Mesodermal cell (in vitro differentiated cells): ENCODE measurements around the gene FBXW10. TPM values are rescaled to one million over a fixed set of nuclear protein-coding genes. Genes with fewer than 3 reads are reported as not detected.
"Not testable (repeated sequence)": the region's sequence is repeated elsewhere in the genome, so short reads cannot be mapped to it uniquely, and the experiment has no call there.

Experiments used
- H3K27ac ChIP-seq: 2 replicates; pipeline ENCODE4 v1.7.0; 2013; ENCODE audit warnings: mild to moderate bottlenecking, low read depth, low read length, moderate library complexity; ENCODE audit not compliant: severe bottlenecking
- H3K36me3 ChIP-seq: 2 replicates; pipeline ENCODE4 v1.7.1; 2013; ENCODE audit warnings: mild to moderate bottlenecking, low read length, moderate library complexity; ENCODE audit not compliant: control insufficient read depth, insufficient read depth
- H3K4me1 ChIP-seq: one replicate; pipeline ENCODE4 v1.7.1; 2013; ENCODE audit warnings: mild to moderate bottlenecking, low read length; ENCODE audit not compliant: insufficient read depth, control insufficient read depth, poor library complexity, severe bottlenecking
- H3K4me3 ChIP-seq: 2 replicates; pipeline ENCODE4 v1.7.0; 2013; ENCODE audit warnings: low read length, control low read depth, mild to moderate bottlenecking; ENCODE audit not compliant: insufficient read depth, poor library complexity, severe bottlenecking; ENCODE audit errors: extremely low read depth
- H3K9me3 ChIP-seq: 2 replicates; pipeline ENCODE4 v1.7.1; 2013; ENCODE audit warnings: mild to moderate bottlenecking, low read length, moderate library complexity; ENCODE audit not compliant: control insufficient read depth
- WGBS, 2 experiments: methylation state at CpG; one replicate each; pipeline ENCODE4 v1.1.5; 2013; ENCODE audit warnings: missing lambda C conversion rate in 2 of 2; ENCODE audit not compliant: insufficient coverage in 2 of 2; 5-methylcytosine and 5-hydroxymethylcytosine counted together
- polyA plus RNA-seq, 2 experiments: library from polyadenylated mRNA; stranded (reverse); fragments of 50-300 nt; gene quantifications; one replicate each; pipeline ENCODE4 v1.2.3, GENCODE V29; 2013

Gene FBXW10
- polyA plus RNA-seq (2013, experiment 1 of 2): not detected
- 0.10 TPM for polyA plus RNA-seq (2013, experiment 2 of 2)

DNA sequence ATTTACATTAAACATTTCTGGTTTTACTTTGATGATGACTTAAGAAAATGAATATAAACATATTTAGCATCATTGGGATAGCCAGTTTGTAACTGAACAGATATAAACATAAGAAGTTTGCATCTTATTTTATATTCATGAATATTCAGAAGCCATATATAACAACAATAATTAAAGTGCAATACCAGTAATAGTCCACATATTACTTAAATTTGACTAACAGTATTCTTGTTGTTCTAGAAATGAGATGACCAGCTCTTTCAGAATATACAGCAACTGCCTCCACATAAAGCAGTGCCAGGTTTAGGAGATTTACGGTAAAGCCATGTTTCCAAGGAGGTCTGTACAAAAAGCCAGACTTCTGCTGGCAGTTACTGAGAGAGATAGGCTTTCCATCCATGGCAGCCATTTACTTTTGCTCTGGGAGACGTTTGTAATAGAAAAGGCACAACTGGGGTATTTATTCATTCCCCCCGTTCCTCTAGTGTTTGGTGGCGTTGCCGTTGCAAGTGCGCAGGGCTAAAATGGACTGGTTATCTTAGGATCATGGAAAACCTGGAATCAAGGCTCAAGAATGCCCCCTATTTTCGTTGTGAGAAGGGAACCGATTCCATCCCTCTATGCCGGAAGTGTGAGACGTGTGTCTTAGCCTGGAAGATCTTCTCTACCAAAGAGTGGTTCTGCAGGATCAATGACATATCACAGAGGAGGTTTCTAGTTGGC is at the start of gene FBXW10:
Gene FBXW10, plus strand, starts transcription at position 356 of the 723 bp plus-strand sequence. Its CDS starts 191 bp downstream, at position 547.
- H3K4me3 ChIP-seq, H3K36me3 ChIP-seq, H3K9me3 ChIP-seq, H3K4me1 ChIP-seq, H3K27ac ChIP-seq: not testable (repeated sequence)
- 68 to 100% methylated on average over 1 to 4 of the region's 10 CpGs for WGBS, 2 experiments

GRCh38 chr17:18695143-18695542 is 48.7 kb upstream of the FBXW10 start:
- H3K4me3 ChIP-seq, H3K36me3 ChIP-seq, H3K27ac ChIP-seq, H3K9me3 ChIP-seq, H3K4me1 ChIP-seq: not testable (repeated sequence)
- WGBS, 2 experiments: 40% methylated on average over 1 of the region's 2 CpGs; no CpG with 5 or more reads in 1 of the 2 experiments

DNA sequence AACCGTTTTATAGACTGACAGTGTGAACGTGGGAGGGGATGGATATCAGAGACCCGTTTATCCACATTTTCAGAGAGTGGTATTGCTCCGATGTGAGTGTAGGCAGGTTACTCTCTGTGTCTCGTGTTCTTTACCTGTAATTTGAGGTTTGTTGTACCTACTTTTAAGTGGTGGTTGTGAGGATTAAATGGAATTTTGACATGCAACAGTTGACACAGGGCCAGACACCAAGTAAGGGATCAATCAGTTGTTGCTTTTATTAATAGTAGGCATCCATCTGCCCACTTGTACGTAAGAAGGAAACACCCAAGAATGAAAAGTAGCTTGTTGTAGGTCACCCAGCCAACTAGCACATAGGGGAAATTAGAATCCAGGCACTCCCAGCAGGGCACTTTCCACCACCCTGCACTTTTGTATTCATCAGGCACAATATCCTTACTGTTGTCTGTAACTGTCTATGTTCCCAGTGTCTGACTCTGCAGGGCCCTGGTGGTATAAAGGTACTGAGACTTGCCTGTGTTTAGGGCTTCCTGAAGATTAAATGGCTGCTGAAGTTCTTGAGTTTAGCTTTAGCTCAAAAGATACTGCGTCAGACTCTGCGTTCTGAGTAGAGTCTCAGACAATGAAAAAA is 45.3 kb upstream of the FBXW10 start:
- not testable (repeated sequence) for H3K36me3 ChIP-seq, H3K27ac ChIP-seq, H3K4me1 ChIP-seq, H3K9me3 ChIP-seq
- peak overlapping the region; percentile 49 for H3K4me3 ChIP-seq
- 35 to 40% methylated on average over 1 to 3 of the region's 8 CpGs for WGBS, 2 experiments

- H3K27ac ChIP-seq, H3K4me1 ChIP-seq, H3K4me3 ChIP-seq, H3K9me3 ChIP-seq, H3K36me3 ChIP-seq: not testable (repeated sequence)
- WGBS, 2 experiments: 100% methylated on average over 2 of the region's 3 CpGs
Observed at GRCh38 chr17:18705955-18706354, 37.9 kb upstream of the FBXW10 start.

DNA sequence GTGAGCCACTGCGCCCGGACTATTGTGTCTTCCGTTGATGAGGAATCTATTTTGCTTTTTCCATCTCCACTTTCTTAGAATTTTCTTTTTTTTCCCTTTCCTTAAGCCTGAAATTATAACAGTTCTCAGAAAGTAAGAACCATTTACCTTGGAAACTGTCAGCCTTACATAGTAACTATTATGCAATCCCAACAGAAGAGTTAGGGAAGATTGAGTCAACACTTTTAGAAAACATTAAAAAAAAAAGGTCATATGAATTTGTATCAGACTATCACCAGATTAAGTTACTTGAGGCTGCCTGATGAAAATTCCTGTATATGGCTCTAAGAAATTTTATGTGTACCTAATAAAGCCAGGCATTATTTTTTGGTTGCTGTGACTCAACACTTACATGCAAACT is 35.6 kb upstream of the FBXW10 start:
- 97 to 100% methylated on average over 3 of the region's 3 CpGs for WGBS, 2 experiments

DNA sequence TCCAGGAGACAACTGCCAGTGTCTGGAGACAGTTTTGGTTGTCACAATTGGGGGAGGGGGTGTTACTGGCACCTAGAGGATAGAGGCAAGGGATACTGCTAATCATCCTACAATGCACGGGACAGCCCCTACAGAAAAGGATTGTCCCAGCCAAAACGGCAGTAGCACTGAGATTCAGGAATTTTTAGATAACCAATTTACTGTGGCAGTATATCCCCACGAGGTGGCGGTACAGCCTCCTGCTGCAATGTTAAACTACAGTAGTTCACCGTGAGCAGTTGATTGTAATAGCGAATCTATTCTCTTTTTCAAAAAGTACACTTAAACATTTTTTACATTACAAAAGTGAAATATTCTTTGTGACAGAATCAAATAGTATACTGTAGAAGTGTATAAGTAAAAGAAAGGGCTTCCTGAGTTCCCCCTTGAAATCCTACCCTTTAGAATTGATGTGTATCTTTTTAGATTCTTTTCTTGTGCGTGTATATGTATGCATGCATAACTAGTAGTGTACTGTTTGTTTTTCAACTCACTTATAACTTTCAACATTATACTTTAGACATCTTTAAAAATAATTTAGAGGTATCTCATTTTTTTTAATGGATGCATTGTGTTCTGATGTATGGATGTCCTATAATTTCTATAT is 31.4 kb upstream of the FBXW10 start:
- not testable (repeated sequence) for H3K36me3 ChIP-seq, H3K9me3 ChIP-seq, H3K27ac ChIP-seq, H3K4me1 ChIP-seq, H3K4me3 ChIP-seq
- 0 to 67% methylated on average over 1 to 2 of the region's 7 CpGs for WGBS, 2 experiments

More for the DNA sequence above, 35.6 kb upstream of the FBXW10 start:
- not testable (repeated sequence) for H3K4me3 ChIP-seq, H3K27ac ChIP-seq, H3K4me1 ChIP-seq, H3K9me3 ChIP-seq, H3K36me3 ChIP-seq

DNA sequence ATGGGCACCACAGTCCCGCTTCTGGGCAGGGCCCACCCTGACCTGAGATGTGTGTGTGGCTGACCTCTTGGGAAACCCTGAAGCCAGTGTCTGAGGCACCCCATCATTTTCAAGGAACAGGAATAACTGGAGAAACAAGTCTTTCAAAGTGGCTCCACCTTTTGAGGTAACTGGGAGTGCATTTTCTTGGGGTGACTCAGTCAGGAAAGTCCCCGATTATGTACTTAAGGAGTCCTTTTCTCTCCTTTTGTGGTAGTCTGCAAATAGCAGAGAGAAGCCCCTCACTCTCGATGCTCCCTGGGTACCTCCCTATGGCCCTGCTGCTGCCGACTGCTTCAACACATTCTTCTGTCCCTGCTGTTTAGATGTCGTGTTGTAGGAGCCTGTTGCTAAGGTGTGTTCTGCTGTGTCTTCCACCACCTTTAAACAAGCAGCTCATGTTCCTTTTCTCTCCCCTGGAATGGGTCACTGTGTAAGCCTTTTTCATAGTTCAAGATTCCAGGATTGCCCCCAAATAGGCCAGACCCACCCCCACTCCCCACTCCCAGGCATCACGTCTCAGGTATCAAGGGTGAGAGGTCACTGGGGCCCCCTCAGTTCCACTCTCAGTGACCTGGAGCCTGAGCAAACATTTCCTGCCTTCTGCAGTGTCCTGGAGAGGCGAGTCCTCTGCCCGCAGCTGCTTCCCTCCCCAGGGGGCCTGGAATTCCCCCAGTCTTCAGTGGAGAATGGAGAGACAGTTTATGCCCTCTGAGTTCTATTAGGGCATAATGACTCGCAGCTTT is 25.0 kb upstream of the FBXW10 start:
- not testable (repeated sequence) for H3K9me3 ChIP-seq, H3K27ac ChIP-seq, H3K4me1 ChIP-seq, H3K36me3 ChIP-seq, H3K4me3 ChIP-seq
- WGBS, 2 experiments: no CpG with 5 or more reads among the region's 9 CpGs

DNA sequence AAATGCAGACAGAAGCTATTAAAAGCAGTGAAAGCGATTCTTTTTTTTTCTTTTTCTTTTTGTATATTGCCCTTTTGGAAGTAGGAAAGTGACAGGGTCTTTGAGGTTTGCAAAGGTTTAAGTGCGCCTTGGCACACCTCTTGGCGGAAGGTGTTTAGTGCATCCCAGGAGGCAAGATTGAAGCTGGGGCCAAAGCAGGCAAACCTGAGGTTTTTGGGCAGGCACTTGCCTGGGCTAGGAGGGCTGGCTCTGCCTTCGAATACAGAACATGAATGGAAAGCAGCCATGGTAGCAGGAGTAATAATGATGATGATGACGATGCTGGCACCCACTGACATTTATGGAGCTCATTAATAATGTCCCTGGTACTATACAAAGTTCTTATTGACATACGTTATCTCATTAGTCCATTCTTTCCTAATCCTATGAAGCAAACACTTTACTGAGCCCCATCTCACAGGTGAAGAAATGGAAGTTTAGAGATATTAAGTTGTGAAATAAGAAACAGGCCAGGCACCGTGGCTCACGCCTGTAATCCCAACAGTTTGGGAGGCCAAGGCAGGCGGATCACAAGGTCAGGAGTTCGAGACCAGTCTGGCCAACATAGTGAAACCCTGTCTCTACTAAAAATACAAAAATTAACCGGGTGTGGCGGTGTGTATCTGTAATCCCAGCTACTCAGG is 24.3 kb upstream of the FBXW10 start:
- not testable (repeated sequence) for H3K27ac ChIP-seq, H3K4me1 ChIP-seq, H3K9me3 ChIP-seq, H3K36me3 ChIP-seq, H3K4me3 ChIP-seq
- WGBS, 2 experiments: 89 to 91% methylated on average over 6 of the region's 12 CpGs

DNA sequence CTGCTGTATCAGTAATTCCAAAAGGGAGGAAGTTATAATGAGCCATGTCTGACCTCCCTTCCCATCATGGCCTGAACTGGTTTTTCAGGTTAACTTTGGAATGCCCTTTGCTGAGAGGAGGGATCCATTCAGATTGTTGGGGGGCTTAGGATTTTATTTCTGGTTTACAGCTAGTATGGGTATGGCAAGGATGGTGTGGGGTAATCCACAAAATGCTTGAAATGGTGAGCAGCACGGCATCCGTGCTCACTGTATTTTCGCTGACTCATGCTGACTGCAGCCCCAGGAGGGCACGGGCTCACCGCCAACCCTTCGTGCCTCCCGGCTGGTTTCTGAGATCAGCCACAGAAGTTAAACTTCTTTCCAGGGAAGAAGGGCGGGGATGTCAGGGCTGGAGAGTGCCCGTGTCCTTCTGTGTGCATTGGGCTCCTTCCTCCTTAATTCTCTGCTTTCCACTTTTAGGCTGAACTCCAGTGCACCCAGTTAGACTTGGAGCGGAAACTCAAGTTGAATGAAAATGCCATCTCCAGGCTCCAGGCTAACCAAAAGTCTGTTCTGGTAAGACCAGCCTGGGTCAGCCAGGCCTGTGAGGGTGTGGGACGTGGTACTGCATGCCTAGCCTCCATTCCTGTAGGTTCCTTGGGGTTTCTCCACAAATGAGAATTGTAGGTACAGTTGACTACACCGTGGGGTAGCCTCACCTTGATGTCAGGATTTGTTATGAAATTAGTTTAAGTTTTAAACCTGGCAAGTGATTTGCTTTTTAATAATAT is 21.9 kb upstream of the FBXW10 start:
- H3K4me1 ChIP-seq, H3K27ac ChIP-seq, H3K9me3 ChIP-seq, H3K4me3 ChIP-seq, H3K36me3 ChIP-seq: not testable (repeated sequence)
- 100% methylated on average over 1 of the region's 12 CpGs; no CpG with 5 or more reads in 1 of the 2 experiments for WGBS, 2 experiments

GRCh38 chr17:18722612-18723011 is 21.2 kb upstream of the FBXW10 start:
- not testable (repeated sequence) for H3K4me1 ChIP-seq, H3K27ac ChIP-seq, H3K9me3 ChIP-seq, H3K4me3 ChIP-seq, H3K36me3 ChIP-seq
- WGBS, 2 experiments: 60 to 65% methylated on average over 2 of the region's 5 CpGs
